Stimulated activated naive B cell treated with anti-CD40 and anti-IgM and Interleukin-4, amounts not matched to agents 10 μg/mL and 1 μg/mL and 100 μg/mL, for 72 hours (primary cell): ENCODE measurements around the gene GPR137C.
A peak's percentile ranks its signal among the peaks of the same experiment; 100 is the strongest.

Experiments
- ATAC-seq, 2 donors: fragments of 150-1000 bp; cut with Tn5 transposase; replicated peaks; 2 replicates each; pipeline ENCODE4 v1.10.0; 2021; ENCODE audit warnings: moderate library complexity in 1 of 2
- DNase-seq: peaks from one replicate; pipeline ENCODE4 v3.0.0; 2021
- H3K27ac Mint-ChIP-seq: one replicate; pipeline ENCODE4 v1.8.0; 2022; ENCODE audit warnings: mild to moderate bottlenecking, mixed read lengths
- H3K27me3 Mint-ChIP-seq, 2 donors: one replicate each; pipeline ENCODE4 v1.8.0; 2022; ENCODE audit warnings: mixed read lengths in 2 of 2
- H3K36me3 Mint-ChIP-seq, 2 donors: one replicate each; pipeline ENCODE4 v1.8.0; 2022; ENCODE audit warnings: mixed read lengths in 2 of 2, mild to moderate bottlenecking in 1 of 2
- H3K4me1 Mint-ChIP-seq, 2 donors: one replicate each; pipeline ENCODE4 v1.8.0; 2022; ENCODE audit warnings: mixed read lengths in 2 of 2, mild to moderate bottlenecking in 1 of 2
- H3K4me3 Mint-ChIP-seq, 2 donors: one replicate each; pipeline ENCODE4 v1.8.0; 2022; ENCODE audit warnings: mild to moderate bottlenecking in 2 of 2, mixed read lengths in 2 of 2, moderate library complexity in 1 of 2
- H3K9me3 Mint-ChIP-seq, 2 donors: one replicate each; pipeline ENCODE4 v1.8.0; 2022; ENCODE audit warnings: mixed read lengths in 2 of 2, mild to moderate bottlenecking in 1 of 2

GPR137C gene

GRCh38 chr14:52661314-52661713 lies 108.7 kb downstream of the GPR137C start:
- H3K27me3 Mint-ChIP-seq: no peaks in the 10 kb centered on the region
- DNase-seq: no peak

DNA sequence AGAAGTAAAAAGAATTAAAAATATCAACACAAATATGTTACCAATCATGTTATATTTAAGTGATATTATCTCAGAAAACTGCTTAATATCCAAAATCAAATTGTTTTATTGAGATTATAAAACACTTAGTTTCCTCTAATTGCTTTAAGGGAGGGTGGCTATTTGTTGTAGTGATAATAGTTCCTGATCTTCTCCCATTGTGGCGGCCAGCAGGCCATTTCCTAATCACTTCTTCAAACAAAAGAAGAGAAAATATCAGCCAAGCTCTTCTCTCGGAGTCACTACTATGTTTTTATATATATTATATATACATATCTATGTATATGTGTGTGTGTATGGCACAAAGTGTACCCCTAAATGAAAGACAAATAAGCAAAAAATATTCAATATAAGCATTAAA lies 111.2 kb downstream of the GPR137C start:
- Mint-ChIP-seq H3K4me1 (no peaks in the 10 kb centered on the region), H3K36me3 (peaks cover 18 to 20% of the 10 kb centered on the region in 2 donors), H3K9me3 (no peaks in the 10 kb centered on the region), H3K4me3 (no peak overlapping the region), H3K27ac (no peak overlapping the region), H3K27me3 (no peaks in the 10 kb centered on the region)
- DNase-seq (no peak), ATAC-seq (no peak)

More at GRCh38 chr14:52661314-52661713, 108.7 kb downstream of the GPR137C start:
- no peak overlapping the region for H3K27ac Mint-ChIP-seq
- no peak overlapping the region for H3K4me3 Mint-ChIP-seq
- no peak for ATAC-seq
- H3K9me3 Mint-ChIP-seq: no peaks in the 10 kb centered on the region
- H3K36me3 Mint-ChIP-seq: peaks cover 18 to 20% of the 10 kb centered on the region in 2 donors
- no peaks in the 10 kb centered on the region for H3K4me1 Mint-ChIP-seq

- no peak overlapping the region for H3K27ac Mint-ChIP-seq
- DNase-seq: no peak
- H3K36me3 Mint-ChIP-seq: peaks cover 18 to 20% of the 10 kb centered on the region in 2 donors
- H3K4me3 Mint-ChIP-seq: no peak overlapping the region
- ATAC-seq: no peak
- H3K27me3 Mint-ChIP-seq: no peaks in the 10 kb centered on the region
- H3K9me3 Mint-ChIP-seq: no peaks in the 10 kb centered on the region
- H3K4me1 Mint-ChIP-seq: peaks cover 0 to 4% of the 10 kb centered on the region in 2 donors
These were observed 126.0 kb downstream of the GPR137C start for GRCh38 chr14:52678591-52678990.

GRCh38 chr14:52683985-52684520 lies 131.4 kb downstream of the GPR137C start:
- Mint-ChIP-seq H3K27ac (peak overlapping the region; percentile 9), H3K27me3 (no peaks in the 10 kb centered on the region), H3K4me1 (peaks cover 17 to 42% of the 10 kb centered on the region in 2 donors), H3K36me3 (peaks cover 5 to 11% of the 10 kb centered on the region in 2 donors), H3K9me3 (no peaks in the 10 kb centered on the region), H3K4me3 (no peak overlapping the region)
- no peak for ATAC-seq
- DNase-seq: no peak

DNA sequence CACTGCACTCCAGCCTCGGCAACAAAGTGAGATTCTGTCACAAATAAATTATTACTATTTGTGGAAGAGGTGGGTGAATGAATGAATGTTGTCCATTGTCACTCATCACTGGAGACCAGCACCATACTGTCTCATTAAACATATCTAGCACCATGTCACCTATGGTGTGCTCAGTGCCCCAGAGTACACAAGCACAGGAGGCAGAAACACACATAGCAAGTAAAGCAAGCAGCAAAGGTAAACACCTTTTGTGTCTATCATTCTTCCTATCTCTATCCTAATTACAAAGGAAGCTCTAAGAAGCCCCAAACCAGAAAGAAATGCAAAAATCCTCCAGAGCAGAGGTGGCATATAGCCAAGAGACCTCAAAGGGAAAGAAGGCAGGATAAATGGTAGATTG lies 133.5 kb downstream of the GPR137C start:
- Mint-ChIP-seq H3K9me3 (no peaks in the 10 kb centered on the region), H3K27ac (peak overlapping the region; percentile 27), H3K36me3 (peaks cover 0 to 12% of the 10 kb centered on the region in 2 donors), H3K27me3 (no peaks in the 10 kb centered on the region), H3K4me3 (no peak overlapping the region), H3K4me1 (peaks cover 17 to 52% of the 10 kb centered on the region in 2 donors)
- ATAC-seq (no peak), DNase-seq (no peak)
